Measurements from ENCODE around the gene ADGRB3.

ADGRB3 gene

DNA sequence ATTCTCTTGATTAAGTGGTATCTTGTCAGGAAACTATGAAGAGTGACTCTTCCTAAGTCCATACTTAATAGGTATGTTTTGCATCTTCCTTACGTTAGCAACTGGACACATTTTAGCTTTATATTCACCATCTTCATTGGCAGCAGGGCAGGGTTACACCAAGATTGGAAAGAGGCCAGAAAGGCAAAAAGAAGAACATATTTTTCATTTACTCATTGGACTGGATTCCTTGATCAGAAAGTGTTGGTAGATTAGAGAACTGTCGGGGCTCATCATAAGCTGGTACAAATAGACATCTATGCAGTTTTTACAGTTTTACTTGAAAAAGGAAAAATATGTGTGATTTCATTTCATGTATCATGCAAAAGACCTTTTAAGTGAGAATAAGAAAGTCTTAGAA lies 696.8 kb downstream of the ADGRB3 start:
- TF ChIP-seq, protein P1, sequence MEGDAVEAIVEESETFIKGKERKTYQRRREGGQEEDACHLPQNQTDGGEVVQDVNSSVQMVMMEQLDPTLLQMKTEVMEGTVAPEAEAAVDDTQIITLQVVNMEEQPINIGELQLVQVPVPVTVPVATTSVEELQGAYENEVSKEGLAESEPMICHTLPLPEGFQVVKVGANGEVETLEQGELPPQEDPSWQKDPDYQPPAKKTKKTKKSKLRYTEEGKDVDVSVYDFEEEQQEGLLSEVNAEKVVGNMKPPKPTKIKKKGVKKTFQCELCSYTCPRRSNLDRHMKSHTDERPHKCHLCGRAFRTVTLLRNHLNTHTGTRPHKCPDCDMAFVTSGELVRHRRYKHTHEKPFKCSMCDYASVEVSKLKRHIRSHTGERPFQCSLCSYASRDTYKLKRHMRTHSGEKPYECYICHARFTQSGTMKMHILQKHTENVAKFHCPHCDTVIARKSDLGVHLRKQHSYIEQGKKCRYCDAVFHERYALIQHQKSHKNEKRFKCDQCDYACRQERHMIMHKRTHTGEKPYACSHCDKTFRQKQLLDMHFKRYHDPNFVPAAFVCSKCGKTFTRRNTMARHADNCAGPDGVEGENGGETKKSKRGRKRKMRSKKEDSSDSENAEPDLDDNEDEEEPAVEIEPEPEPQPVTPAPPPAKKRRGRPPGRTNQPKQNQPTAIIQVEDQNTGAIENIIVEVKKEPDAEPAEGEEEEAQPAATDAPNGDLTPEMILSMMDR (IDR thresholded peaks at IDR 0.05; ENCODE audit: low read depth, low read length) = no peak
- DNase-seq (ENCODE audit: extremely low read depth, low read depth) = no peak

DNA sequence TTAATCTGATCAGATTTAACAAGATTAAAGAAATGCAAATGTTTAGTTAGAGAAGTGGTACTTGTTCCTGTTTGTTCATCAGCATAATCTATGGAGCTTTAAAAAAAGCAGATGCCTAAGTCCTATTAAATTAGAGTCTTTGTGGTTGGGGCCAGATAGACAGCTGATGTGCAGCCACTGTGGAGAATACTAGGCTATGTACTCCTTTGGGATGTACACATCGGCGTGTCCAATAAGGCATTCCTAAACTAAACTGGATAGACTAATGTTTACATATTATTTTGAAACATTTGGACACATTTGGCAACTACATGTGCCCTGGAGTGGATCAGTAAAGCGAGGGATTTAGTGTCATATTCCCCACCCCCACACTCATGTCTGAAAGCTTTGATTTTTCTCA lies 702.2 kb downstream of the ADGRB3 start:
- TF ChIP-seq, protein P1 (IDR thresholded peaks at IDR 0.05; ENCODE audit: low read depth, low read length) = no peak
- DNase-seq (ENCODE audit: extremely low read depth, low read depth) = no peak

DNA sequence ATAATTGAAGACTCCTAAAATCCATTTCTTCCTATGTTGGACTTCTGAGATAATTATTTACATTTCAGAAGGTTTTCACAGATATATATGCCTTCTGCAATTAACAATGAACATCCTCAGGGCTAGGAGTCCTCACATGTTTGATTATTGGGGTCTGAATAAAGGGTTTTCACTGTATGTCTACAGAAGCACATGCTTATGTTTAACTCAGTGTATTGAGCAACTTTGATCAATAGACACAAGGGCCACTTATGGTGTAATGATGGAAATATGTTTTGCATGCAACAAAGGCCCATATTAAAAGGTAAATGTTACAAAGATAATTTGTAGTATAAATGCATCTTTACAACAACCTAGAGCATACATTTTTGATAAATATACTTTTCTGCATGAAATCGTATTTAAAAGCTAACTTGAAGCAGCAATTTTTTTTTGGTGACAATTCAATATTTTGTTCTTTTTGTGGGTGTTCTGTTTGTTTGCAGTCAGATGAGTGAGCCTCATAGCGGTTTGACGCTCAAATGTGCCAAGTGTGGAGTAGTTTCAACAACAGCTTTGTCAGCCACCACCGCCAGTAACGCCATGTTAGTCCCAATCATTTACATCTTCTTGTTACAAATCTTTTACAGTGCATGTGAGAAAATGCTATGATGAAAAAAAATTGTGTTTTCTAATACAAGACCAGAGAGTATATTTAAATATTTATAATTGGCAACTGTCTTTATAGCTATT lies 703.5 kb downstream of the ADGRB3 start:
- DNase-seq (ENCODE audit: extremely low read depth, low read depth) = no peak
- TF ChIP-seq, protein P1 (IDR thresholded peaks at IDR 0.05; ENCODE audit: low read depth, low read length) = no peak

DNA sequence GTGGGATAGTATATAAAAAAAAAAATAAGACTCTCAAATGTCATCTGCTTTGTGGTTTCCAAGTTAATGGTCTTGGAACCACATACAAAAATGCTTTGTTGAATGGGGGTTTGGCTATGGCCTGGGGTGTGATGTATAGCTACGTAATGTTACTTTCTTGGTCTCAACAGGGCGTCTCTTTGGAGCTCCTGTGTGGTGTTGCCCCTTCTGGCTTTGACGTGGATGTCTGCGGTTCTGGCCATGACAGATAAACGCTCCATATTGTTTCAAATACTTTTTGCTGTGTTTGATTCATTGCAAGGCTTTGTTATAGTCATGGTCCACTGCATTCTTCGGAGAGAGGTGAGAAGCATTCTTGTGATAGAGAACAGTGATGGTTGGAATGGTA lies 704.1 kb downstream of the ADGRB3 start:
- DNase-seq (ENCODE audit: extremely low read depth, low read depth) = no peak

DNA sequence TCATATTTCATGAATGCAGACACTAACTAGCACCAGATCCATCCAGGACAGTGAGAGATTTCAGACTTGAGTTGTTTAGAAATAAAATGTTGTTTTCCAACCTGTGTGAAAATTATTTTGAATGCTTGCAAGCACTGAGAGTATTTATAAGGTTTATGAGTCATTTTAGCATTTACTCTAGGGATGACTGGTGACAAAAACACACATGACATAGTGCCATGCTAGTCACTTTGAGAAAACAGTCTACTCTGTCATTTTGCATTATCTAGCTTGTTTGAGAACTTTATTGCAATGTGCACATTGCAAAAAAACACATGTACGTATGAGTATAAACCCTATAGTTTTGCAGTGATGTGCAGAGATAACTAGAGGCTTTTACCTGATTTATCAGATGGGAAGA lies 705.1 kb downstream of the ADGRB3 start:
- DNase-seq (ENCODE audit: extremely low read depth, low read depth) = no peak
- TF ChIP-seq, protein P1 (IDR thresholded peaks at IDR 0.05; ENCODE audit: low read depth, low read length) = no peak

More for the DNA sequence above, 704.1 kb downstream of the ADGRB3 start:
- TF ChIP-seq, protein P1 (IDR thresholded peaks at IDR 0.05; ENCODE audit: low read depth, low read length) = no peak

DNA sequence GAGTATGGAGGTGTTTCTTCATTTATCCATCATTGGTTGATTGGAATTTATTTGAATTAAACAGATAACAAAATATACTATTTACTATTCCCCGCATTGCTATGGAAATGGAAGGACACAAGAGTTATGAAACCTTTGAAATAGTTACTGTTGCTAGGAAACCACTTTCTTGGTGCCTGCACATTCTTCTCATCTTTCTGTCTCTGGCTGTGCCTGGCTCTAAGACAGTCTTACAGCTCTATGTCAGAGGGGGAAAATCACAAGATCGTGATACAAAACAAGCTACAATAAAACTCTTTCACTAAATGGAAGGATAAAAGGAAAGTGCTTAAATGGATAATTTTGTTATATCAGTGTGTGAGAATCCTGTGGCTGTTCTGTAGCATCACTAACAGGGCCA lies 708.8 kb downstream of the ADGRB3 start:
- DNase-seq (ENCODE audit: extremely low read depth, low read depth) = no peak
- TF ChIP-seq, protein P1 (IDR thresholded peaks at IDR 0.05; ENCODE audit: low read depth, low read length) = no peak

DNA sequence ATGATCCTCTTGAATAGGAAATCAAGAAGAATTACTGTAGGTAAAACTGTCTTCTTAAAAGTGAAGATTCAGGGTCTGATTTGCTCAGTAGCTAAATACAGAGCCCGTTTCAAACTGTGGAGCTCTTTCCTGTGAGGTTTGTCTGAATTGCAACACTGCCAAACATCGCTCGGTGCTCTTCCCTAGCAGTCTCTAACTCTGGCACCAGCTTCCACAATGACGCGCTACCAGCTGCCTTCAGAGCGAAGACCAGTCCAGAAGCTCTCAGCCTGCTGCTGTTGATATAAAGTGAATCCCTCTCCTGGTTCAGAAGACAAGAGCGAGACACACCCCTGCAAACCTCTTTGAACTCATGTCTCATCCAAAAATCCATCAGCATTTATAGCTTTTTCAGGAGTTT lies 714.7 kb downstream of the ADGRB3 start:
- TF ChIP-seq, protein P1 (IDR thresholded peaks at IDR 0.05; ENCODE audit: low read depth, low read length) = no peak
- DNase-seq (ENCODE audit: extremely low read depth, low read depth) = no peak

Measured in AG09319 (cell line).